IPS-18a (cell line): ENCODE data around the gene ADPRH.

ENCODE experiments used
- H3K27ac ChIP-seq: one replicate; pipeline ENCODE4 v1.5.1; 2013; ENCODE audit warnings: low read length
- H3K27me3 ChIP-seq: one replicate; pipeline ENCODE4 v1.6.1; 2013; ENCODE audit warnings: mild to moderate bottlenecking, low read length; ENCODE audit not compliant: control insufficient read depth, insufficient read depth
- H3K36me3 ChIP-seq: one replicate; pipeline ENCODE4 v1.6.1; 2013; ENCODE audit warnings: low read depth, low read length; ENCODE audit not compliant: control insufficient read depth
- H3K4me1 ChIP-seq: one replicate; pipeline ENCODE4 v1.6.1; 2013; ENCODE audit warnings: low read depth, low read length; ENCODE audit not compliant: control insufficient read depth
- H3K4me3 ChIP-seq: one replicate; pipeline ENCODE4 v1.5.1; 2013; ENCODE audit warnings: low read length
- H3K9ac ChIP-seq: one replicate; pipeline ENCODE4 v1.6.1; 2013; ENCODE audit warnings: mild to moderate bottlenecking, low read length, moderate library complexity
- H3K9me3 ChIP-seq: one replicate; pipeline ENCODE4 v1.6.1; 2013; ENCODE audit warnings: low read depth, low read length; ENCODE audit not compliant: control insufficient read depth

ADPRH gene

GRCh38 chr3:119632829-119633228, 53.5 kb downstream of the ADPRH start:
- Histone ChIP-seq H3K36me3 (no peaks in the 10 kb centered on the region), H3K4me1 (peaks cover 3% of the 10 kb centered on the region), H3K4me3 (no peak overlapping the region), H3K9ac (no peak overlapping the region), H3K9me3 (no peaks in the 10 kb centered on the region), H3K27me3 (no peaks in the 10 kb centered on the region), H3K27ac (no peak overlapping the region)

- Histone ChIP-seq H3K27ac (no peak overlapping the region), H3K27me3 (no peaks in the 10 kb centered on the region), H3K4me3 (no peak overlapping the region), H3K4me1 (no peaks in the 10 kb centered on the region), H3K9ac (no peak overlapping the region), H3K36me3 (no peaks in the 10 kb centered on the region), H3K9me3 (no peaks in the 10 kb centered on the region)
Measured at GRCh38 chr3:119635719-119636118, 56.4 kb downstream of the ADPRH start.

GRCh38 chr3:119636249-119636648, 57.0 kb downstream of the ADPRH start:
- no peaks in the 10 kb centered on the region for H3K36me3 ChIP-seq
- H3K4me3 ChIP-seq, result no peak overlapping the region
- no peaks in the 10 kb centered on the region for H3K9me3 ChIP-seq
- no peaks in the 10 kb centered on the region for H3K27me3 ChIP-seq
- no peak overlapping the region for H3K27ac ChIP-seq
- no peak overlapping the region for H3K9ac ChIP-seq
- H3K4me1 ChIP-seq, result no peaks in the 10 kb centered on the region

- Histone ChIP-seq H3K27ac (no peak overlapping the region), H3K4me3 (no peak overlapping the region), H3K36me3 (no peaks in the 10 kb centered on the region), H3K27me3 (no peaks in the 10 kb centered on the region), H3K9ac (no peak overlapping the region), H3K4me1 (no peaks in the 10 kb centered on the region), H3K9me3 (no peaks in the 10 kb centered on the region)
Measured at GRCh38 chr3:119636891-119637611, 57.8 kb downstream of the ADPRH start.

GRCh38 chr3:119637679-119638477, 58.6 kb downstream of the ADPRH start:
- Histone ChIP-seq H3K9me3 (no peaks in the 10 kb centered on the region), H3K4me3 (no peak overlapping the region), H3K36me3 (no peaks in the 10 kb centered on the region), H3K4me1 (no peaks in the 10 kb centered on the region), H3K9ac (no peak overlapping the region), H3K27ac (no peak overlapping the region), H3K27me3 (no peaks in the 10 kb centered on the region)
